ENCODE results near the gene DPH1. TPM values are rescaled to one million over a fixed set of nuclear protein-coding genes. Genes with fewer than 3 reads are reported as not detected.
A peak's percentile ranks its signal among the peaks of the same experiment; 100 is the strongest.
"Not testable (repeated sequence)": the region's sequence is repeated elsewhere in the genome, so short reads cannot be mapped to it uniquely, and the experiment has no call there.

Gene DPH1
- total RNA-seq, 4 donors from 2014 or later = 36.8 to 53.1 (median 37.6) TPM

- TF ChIP-seq, protein P1, sequence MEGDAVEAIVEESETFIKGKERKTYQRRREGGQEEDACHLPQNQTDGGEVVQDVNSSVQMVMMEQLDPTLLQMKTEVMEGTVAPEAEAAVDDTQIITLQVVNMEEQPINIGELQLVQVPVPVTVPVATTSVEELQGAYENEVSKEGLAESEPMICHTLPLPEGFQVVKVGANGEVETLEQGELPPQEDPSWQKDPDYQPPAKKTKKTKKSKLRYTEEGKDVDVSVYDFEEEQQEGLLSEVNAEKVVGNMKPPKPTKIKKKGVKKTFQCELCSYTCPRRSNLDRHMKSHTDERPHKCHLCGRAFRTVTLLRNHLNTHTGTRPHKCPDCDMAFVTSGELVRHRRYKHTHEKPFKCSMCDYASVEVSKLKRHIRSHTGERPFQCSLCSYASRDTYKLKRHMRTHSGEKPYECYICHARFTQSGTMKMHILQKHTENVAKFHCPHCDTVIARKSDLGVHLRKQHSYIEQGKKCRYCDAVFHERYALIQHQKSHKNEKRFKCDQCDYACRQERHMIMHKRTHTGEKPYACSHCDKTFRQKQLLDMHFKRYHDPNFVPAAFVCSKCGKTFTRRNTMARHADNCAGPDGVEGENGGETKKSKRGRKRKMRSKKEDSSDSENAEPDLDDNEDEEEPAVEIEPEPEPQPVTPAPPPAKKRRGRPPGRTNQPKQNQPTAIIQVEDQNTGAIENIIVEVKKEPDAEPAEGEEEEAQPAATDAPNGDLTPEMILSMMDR (IDR thresholded peaks at IDR 0.05) = no peak
- no peak for ATAC-seq (ENCODE audit: low FRiP score)
- no peak for DNase-seq (ENCODE audit: low spot score)
Measured at GRCh38 chr17:2009737-2010136, 20.2 kb upstream of the DPH1 start.

GRCh38 chr17:2011411-2012371, 18.3 kb upstream of the DPH1 start:
- DNase-seq (ENCODE audit: low spot score) (no peak), ATAC-seq (ENCODE audit: low FRiP score) (peak; percentile 45)
- TF ChIP-seq, protein P1 (IDR thresholded peaks at IDR 0.05) = no peak

DNA sequence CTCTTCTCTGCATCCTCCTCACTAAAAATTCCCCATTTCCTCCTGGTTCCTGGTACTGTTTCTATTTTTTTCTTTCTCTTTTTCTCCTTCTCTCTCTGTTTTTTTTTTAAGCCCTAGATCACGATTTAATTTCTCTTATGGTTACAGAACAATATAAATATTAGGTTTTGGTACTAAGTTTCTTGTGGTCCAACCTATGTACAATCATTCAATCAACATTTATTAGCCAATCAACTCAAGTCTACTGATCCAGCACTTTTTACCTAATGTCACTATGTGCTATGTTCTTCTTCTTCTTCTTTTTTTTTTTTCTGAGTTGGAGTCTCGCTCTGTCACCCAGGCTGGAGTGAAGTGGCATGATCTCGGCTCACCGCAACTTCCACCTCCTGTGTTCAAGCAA, 17.5 kb upstream of the DPH1 start:
- DNase-seq (ENCODE audit: low spot score) (no peak), ATAC-seq (ENCODE audit: low FRiP score) (no peak)
- TF ChIP-seq, protein P1 (IDR thresholded peaks at IDR 0.05) = no peak

DNA sequence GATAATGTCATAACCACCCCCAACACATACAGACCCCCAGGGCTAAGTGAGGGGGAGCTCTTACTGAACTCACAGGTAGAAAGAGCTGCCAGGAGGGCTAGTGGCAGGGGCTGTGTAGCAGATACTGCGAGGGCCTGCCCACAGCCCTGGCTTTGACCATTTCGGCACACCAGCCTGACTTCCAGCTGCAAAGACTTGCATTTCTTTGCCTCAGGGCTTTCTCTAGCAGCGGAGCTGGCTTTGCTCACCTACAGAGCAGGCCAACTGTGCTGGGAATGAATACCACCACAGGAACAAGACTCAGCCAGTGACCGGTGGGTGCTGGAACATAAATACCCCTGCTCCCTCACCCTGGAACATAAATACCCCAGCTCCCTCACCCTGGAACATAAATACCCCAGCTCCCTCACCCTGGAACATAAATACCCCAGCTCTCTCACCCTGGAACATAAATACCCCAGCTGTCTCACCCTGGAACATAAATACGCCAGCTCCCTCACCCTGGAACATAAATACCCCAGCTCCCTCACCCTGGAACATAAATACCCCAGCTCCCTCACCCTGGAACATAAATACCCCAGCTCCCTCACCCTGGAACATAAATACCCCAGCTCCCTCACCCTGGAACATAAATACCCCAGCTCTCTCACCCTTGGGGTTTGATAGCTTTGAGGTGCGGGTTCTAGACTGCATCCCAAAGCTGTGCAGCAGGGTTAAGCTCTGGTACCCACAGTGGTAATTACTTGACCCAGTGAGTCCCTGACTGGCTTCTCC, 16.5 kb upstream of the DPH1 start:
- DNase-seq (ENCODE audit: low spot score); ATAC-seq (ENCODE audit: low FRiP score): not testable (repeated sequence)

- TF ChIP-seq, protein P1 (IDR thresholded peaks at IDR 0.05) = no peak
- ATAC-seq (ENCODE audit: low FRiP score) (no peak), DNase-seq (ENCODE audit: low spot score) (no peak)
Measured at GRCh38 chr17:2013994-2014317, 16.0 kb upstream of the DPH1 start.

GRCh38 chr17:2015314-2015713, 14.6 kb upstream of the DPH1 start:
- TF ChIP-seq, protein P1 (IDR thresholded peaks at IDR 0.05) = no peak
- ATAC-seq (ENCODE audit: low FRiP score) (no peak), DNase-seq (ENCODE audit: low spot score) (no peak)

- TF ChIP-seq, protein P1 (IDR thresholded peaks at IDR 0.05) = no peak
- ATAC-seq (ENCODE audit: low FRiP score) (no peak), DNase-seq (ENCODE audit: low spot score) (no peak)
Measured at GRCh38 chr17:2016494-2016893, 13.5 kb upstream of the DPH1 start.

Data from omental fat pad (tissue), 4 donors.